NCI-H1048 (cell line): Measurements from ENCODE around the gene PCDH8.

ENCODE experiments used
- DNase-seq: peaks from one replicate; lab custom pipeline; 2025; lab: John Stamatoyannopoulos, UW

Gene PCDH8

DNA sequence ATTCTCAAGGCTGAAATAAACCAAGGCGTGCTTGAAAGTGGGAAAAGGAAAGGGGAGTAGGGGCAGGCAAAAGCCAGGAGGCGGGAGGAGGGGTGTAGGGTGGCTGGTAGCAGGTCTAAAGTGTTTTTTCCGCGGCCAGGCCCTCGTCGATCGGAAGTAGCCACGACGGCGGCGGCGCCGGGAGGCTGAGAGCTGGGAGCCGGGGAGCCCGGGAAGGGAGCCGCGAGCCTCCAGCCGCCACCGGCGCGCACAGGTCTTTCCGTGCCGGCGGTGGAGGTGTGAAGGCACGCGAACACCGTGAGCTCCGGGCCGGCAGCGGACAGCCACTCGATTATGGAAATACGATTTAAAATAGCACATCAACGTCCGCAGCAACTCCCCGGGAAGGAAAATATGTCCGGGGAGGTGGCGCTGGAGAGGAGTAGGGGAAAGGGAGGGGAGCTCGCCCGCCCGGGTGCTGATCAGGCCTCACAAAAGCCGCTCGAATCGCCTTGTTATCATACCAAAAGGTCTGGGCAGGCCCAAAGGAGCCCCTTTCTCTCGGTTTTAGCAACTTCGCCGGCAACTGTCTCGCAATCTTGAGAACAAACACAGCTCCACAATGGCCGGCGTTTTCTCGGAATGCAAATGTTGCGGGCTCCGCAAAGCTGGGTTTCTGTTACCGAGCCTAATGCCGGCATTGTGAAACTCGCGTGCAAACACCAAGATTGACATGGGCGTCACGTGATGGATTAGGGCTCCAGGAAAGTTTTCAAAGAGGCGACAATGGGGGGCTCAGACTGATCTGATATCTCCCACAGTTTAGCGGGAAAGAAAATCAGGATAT, 2.9 kb upstream of the PCDH8 start:
- peak; percentile 2 for DNase-seq

DNA sequence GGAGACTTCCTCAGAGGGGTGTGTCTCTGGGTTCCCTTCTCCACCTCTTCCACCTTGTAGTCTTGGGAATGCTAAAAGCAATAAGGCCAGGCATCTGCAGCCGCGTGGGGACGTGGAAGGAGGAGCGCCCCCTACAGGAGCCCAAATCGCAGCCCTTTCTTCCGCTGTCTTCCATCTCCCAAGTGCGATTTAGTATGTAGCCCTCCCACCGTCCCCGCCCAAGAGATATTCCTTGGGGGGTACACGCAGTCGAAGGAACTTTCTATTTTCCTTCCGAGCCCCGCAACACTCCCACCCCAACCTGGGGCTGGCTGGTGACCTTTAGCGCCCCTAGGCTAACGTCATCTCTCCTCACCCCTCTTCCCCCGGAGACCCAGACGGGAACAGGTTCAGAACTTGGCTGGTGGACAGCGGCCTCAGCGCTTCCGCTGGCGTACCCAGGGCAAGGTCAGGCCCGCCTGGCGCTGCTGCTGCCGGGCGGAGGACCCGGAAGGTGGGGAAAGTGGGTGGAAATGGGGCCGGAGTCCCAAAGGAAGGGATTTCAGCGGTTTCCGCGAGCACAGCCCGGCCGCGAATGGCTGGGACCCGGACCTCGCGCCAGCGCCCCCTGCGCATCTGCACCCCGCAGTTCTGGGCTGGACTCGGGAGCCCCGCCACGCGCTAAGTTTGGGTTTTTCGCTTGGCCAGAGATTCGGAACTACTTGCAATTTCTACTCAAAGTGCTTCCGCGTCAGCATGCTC, 2.1 kb upstream of the PCDH8 start:
- peak; percentile 21 for DNase-seq

DNA sequence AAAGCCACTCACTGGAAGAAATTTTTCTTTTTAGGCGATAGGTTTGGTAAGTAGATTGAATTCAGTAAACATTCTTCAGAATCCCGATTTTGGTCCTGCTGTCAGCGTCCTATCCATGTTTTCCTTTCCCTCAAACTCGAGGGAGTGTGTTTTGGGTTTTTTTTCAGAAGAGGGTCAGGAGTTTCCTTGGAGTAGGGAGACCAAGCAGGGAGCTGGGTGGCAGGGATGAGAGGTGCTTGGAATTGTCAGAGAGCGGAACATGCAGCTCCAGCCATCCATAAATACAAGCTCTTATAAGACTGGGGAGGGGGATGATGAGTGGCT, 1.6 kb upstream of the PCDH8 start:
- no peak for DNase-seq

DNA sequence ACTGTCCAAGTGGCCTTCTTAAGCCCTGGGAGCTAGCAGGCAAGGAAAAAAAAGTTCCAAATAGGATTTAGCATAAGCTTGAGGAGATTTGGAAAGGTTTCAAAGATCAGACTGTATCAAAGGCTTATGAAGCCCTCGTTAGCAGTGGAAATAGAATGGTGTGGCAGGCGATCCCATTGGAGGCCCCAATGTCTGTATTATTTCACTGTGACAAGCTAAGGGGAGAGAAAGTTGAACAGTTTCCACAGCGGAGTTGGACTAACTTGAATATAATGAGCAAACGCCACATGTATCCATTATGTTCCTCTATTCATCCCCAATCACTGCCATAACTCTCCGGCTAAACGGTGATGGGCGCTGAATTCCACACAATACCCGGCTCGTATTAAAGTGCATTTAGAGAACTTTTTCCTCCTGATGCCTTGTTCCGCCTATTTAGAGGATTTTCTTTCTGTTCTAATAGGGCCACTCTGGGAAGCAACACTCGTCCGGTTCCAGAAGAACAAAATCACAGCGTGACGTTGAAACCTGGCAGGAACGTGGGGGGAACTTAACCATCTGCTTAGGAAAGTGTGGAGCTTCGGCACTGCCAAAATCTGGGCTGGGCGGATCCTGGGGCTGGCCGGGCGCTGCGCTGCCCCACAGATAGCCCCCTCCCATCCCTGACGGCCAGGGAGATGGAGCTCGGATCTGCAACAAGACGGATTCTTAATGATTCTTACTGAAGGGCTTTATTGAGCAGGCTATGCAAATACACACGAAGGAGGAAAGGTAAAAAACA, 1.0 kb upstream of the PCDH8 start:
- DNase-seq: no peak

DNA sequence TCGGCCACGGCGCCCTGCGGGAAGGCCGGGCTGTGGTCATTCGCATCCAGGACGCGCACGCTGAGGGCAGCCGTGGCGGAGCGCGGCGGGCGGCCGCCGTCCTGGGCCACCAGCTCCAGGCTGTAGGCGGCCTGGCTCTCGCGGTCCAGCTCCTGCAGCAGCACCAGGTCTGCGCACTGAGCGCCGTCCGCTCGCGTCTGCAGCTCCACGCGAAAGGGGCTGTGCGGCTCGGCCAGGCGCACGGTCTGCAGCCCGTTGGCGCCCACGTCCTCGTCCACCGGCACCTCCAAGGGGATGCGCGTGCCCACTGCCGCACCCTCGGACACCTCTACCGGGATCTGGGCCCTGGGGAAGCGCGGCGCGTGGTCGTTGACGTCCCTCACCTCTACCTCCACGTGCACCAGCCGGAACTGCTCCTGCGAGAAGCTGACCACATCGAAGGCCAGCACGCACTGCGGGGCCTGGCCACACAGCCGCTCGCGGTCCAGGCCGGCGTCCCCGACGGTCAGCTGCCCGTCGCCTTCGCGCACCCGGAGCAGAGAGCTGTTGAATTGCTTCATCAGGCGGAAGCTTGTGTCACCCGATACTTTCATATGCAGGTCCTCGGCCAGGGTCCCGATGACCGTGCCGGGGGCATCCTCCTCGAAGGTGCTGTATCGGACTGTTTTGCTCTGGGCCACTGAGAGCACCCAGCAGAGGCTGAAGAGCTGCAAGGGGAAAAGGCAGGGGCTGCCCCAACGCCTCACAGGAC, 583 bp downstream of the PCDH8 start:
- no peak for DNase-seq

DNA sequence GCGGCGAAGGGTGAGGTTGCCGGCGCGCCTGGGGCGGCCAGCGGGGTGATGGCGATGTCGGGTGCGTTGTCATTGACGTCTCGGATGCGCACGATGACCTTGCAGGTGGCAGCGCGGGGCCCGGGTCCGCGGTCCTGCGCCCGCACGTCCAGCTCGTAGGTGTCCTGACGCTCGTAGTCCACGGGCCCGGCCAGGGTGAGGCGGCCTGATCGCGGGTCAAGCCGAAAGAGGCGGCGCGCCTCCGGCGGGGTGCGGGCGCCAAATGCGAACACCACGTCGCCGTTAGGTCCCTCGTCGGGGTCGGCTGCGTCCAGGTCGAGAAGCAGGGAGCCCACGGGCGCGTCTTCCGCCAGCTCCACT, 1.1 kb downstream of the PCDH8 start:
- no peak for DNase-seq

DNA sequence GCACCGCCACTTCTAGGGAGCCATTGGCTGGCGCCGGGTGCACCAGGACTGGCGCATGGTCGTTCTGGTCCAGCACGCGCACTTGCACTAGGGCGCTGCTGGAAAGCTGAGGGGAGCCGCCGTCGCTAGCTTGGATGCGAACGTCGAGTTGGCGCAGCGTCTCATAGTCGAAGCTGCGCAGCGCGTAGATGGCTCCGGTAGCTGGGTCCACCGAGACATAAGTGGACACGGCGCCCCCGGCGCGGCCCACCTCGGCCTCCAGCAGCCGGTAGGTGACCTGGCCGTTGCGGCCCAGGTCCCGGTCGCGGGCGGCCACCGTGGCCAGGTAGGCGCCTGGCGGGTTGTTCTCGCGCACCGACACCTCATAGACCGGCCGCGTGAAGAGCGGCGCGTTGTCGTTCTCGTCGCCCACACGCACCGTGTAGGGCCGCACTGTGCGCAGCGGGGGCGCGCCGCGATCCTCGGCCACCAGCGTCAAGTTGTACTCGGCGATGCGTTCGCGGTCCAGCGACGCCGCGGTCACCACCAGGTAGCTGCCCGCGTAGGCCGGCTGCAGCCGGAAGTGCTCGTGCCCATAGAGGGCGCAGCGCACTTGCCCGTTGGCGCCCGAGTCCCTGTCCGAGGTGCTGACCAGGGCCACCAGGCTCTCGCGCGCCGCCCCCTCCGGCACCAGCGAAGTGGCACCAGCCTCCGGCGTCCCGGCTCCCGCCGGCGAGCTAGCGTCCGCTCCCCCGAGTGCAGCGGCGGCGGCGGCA, 1.7 kb downstream of the PCDH8 start:
- DNase-seq: peak; percentile 1

DNA sequence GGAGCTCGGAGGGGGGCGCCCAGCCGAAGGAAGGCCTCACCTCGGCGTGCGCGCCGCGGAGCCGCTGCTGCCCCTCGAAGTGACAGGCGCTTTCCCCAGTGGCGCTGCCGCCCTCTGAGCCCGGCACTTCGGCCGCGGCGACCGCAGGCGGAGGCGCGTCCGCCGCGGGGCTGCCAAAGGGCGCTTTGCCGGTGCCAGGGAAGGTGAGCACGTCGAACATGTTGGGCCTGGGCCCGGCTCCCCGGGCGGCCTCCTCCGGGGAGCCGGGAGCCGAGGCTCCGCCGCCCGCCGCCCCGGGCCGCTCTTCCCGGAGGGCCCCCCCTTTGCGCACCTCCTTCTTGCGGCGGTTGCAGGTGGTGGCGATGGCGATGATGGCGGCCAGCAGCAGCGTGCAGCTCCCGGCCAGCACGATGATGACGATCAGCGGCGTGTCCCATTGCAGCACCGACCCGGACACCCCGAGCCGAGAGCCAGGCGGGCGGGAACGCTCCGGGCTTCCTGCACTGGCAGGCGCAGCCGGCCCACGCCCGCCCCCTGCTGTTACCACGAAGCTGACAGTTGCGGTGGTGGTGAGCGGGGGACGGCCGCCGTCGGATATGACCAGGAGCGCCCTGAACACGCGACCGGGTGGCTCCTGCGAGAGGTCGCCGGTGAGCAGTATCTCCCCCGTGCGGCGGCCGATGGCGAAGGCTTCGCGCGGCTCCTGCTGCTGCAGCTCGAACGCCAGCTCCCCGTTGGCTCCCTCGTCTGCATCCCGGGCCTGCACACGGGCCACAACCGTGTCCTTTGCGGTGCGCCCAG, 2.5 kb downstream of the PCDH8 start:
- no peak for DNase-seq

DNA sequence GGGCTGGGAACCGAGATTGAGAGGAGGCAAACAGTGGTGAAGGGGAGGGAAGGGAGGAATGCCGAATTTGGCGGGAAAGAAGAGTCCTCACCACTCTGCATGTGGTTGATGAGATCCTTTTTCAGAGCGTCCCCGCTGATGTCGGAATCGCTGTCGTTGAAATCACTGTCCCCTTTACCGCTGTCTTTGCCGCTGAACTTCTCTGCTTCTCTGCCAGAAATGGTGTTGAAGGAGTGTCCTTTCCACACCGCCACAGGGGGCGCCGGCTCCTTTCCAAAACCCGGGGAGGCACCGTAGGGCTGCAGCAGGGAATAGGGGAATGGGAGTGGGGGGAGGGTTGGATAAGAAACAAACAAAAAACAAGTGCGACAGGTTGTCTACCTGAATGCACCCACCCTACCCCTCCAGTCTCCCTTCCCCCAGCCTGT, 3.1 kb downstream of the PCDH8 start:
- DNase-seq: no peak

DNA sequence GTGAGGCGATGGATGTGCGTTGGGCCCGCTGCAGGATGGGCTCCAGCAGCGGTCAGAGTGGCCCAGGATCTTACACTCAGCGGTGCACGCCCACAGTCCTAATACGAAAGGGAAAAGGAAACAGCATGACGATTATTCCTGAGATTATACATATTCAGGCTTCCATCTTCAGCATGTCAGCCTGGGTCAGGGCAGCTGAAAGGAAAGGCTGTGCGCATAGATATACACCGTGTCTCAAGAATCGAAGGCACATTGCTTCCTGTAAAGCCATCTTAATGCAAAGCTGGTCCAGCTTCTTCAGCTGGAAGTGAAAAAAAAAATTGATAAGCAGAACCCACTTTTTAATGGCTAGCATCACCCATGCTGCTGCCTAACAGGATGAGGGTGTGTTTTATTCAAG, 3.6 kb downstream of the PCDH8 start:
- DNase-seq: no peak

DNA sequence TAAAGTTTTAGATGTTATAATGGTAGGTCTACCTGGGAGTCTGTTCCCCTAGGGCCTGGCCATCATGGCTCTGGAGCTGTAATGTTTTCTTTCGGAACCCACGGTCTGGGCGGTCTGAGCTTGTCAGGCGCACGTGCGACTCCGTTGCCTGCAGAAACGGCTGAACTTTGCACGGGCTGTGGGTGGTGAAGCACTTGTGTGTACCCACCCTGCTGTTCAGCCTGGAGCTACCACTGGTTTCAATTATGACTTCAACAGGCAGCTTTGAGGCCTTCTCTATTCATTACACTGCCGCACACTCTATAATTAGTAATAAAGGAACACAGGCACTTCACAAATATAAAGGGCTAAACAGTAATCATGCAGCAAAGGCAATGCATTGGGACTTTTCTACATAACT, 6.0 kb downstream of the PCDH8 start:
- no peak for DNase-seq

DNA sequence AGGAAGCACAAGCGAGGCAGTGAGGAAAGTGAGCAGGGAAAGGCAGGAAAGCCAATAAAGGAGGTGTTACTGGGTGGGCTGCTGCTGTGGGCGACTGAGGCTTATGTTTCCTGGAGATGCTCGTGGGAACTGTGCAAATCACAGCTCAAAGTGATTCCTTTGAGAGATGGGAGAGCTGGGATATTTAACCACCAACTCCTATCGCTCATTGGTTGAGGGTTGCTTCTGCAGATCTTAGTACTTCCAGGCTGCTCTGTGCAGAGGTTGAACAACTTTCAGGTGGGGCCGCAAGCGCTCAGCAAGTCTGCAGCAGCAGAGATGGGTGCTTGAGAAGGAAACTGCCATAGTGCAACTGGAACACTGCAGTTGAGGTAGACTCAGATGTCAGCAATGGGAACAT, 8.4 kb downstream of the PCDH8 start:
- no peak for DNase-seq

DNA sequence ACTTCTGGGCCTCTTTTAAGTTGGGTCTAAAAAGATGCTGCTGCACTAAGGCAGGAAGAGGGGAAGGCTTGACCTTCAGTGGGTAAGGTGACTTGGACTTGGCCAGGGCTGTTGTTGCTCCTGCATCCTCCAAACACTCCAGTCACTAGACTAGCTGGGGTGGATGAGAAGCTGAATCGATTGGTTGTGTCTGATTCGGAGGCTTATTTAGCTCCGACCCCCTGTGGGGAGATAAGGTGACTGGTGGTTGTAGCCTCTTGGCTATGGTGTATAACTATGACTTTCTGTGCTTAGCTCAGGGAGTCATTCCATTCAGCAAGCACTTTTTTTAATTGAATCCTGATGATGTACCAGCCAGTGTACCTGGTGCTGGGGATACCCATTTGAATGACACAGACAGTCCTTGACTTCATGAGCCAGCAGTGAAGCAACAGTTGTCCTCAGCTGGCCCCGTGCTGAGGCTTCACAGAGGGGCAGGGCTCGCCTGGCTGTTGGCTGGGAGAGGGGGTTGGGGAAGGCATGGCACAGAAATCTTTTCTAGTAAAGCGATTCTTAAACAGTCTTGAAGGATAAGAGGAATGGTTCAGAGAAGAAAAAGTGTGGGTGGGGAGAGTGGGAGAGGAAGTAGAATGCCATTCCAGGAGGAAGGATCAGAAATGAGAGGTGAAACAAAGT, 9.9 kb downstream of the PCDH8 start:
- no peak for DNase-seq

DNA sequence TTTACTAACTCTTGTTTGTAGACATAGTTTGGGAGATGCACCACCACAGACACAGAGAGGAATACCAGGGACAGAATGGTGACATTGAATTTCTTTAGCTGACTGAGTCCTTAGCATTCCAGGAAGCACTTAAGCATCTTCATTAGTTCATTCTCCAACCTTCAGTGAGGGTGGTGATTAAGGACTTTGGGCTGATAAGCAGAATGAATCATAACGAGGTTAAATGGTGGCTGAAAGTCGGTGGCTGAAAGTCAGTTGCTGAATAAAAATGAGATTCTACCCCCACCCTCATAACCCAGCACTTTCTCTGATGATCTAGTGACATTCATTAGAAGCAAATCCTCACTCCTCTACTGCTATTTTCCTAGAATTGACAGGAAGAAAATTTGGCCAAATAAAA, 10.6 kb downstream of the PCDH8 start:
- no peak for DNase-seq

DNA sequence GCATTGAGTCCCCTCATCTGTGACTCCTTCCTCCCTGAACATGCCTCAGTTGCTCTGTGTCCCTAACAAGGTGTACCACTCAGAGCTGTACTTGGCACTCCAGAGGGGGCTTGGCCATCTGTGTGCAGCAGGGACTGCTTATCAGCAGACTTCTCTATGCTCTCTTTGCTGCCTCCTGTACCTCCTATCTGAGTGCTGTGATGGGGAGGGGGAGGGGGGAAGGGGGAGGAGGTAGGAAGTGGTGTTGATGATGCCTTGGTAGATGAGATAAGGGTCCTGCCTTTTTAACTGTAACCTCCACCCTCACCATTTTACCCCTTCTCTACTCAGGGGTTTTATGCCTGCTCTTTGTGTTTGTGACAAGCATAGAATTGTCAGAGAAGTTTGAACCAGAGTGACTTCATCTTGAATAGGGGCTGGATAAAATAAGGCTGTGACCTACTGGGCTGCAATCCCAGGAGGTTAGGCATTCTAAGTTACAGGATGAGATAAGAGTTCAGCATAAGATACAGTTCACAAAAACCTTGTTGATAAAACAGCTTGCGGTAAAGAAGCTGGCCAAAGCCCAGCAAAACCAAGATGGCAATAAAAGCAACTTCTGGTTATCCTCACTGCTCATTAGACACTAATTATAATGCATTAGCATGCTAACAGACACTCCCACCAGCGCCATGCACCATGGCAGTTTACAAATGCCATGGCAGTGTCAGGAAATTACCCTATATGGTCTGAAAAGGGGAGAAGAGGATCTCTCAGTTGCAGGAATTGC, 13.2 kb downstream of the PCDH8 start:
- DNase-seq: no peak

DNA sequence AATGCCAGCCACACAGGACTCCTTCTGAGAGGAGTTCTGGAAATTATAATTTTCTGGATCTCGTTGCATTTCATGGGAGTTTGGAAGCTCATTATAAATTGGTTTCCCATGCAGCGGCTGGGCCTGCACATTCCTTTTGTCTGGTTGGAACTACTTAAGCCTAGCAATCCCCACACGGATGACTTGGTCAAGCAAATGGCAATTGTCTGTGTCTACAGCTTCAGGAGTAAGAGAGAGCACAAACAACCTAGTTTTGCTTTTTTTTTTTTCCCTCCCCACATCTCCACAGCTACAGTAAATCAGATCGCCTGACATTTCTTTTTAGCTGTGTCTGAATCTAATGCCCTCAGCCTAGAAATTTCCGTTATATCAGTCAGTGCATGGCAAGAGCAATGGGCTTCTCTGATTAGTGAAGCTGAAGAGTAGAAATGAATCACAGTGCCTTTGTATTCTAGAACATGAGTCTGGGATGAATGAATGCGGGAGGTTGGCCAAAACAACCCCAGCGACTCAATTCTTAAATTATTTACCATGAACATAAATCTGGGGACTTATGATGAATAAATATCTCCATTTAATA, 15.1 kb downstream of the PCDH8 start:
- no peak for DNase-seq

DNA sequence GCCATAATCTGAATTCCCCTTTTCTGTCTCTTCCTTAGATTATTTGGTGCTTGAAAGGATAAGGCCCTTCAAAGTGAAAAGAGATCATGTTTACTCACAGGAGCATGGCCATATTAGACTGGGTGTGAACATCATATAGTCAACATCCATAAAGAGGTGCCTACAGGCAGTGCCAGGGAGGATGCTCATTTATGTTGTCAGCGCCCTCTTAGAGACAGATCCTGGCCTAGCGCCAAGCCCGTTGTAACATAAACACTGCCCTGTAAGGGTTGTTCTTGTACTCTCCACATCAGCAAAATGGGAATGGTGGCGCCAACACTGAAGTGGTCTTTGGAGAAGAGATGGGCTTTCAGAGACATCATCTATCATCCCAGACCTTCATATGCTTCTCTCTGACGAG, 16.1 kb downstream of the PCDH8 start:
- no peak for DNase-seq

DNA sequence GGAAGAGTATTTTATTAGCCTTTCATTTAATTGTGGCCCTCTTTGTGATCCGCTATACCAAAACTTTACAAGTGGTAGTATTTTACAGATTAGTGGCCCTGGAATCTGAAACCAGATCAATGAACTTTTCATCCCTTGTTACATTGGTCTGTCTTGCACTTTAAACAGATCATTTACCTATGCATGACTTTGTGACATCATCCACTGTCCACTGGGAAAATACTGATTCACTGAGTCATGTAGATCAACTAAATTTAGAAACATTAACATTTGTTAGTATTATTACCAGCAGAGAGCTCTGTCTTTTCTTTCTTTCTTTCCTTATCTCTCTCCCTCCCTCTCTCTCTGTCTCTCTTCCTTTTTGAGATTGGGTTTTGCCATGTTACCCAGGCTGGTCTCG, 17.5 kb downstream of the PCDH8 start:
- DNase-seq: no peak

DNA sequence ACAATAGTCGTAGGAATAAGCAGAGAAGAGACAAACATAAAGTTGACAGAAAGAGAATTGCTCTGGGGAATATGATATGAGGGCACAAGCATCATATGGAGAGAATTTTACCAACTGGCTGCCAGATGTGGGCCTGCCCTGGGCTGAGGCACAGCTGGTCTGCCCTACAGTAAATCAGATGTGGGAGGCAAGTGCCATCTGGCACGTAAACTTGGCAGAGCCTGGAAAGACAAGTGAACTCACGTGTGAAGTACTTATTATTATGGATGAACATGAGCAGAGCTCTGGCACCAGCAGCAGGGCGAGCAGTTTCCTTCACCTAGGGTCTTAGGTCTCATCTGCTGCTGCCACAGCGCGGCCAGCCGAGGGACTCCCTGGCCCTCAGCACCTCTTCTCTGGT, 20.6 kb downstream of the PCDH8 start:
- no peak for DNase-seq
